GM19351 (cell line): ENCODE data around the gene DNPH1.

Experiments used
- ATAC-seq: cut with Tn5 transposase; IDR thresholded peaks from one replicate; pipeline ENCODE4 v1.9.1; 2021; ENCODE audit warnings: mild to moderate bottlenecking, moderate library complexity; ENCODE audit not compliant: unreplicated experiment

The DNPH1 gene

DNA sequence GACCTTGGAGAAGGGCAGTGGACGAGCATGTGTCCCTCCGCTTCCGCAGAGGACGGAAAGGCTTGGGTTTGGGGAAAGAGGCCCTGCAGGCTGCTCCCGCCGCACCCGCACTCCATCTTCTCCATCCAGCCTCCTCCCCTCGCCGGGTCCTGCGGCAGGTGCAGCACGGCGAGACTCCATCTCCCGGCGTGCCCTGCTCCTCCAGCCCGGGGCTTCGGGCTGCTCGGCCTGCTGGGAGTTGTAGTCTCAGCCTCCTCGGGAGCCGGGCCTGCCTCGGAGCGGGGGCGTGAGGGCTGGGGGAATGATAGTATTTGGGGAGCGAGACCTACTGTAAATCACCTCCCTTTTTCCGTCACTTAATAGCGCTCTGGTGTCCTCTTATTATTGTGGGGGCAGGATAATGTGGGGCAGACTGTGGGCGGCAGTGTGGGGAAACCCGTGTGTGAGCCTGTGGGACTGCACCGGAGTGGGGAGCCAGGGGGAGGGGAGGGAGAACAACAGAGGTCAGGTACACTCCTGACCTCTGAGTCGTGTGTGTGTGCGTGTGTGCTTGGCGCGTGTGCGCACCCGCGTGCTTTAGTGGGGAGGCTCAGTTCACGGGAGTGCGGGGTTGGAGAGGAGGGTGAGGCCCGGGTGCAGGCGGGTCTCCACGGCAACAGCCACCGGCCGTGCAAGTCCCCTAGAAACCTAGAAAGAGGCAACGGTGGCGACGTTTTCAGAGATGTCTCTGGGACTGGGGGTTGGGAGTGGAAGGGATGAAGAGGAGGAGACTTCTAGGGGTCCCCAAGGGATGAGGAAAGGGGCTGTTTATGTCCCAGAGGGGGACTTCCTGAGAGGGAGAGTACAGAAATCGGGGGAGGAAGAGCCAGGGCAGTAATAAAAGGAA lies 18.1 kb upstream of the DNPH1 start:
- ATAC-seq, result peak; percentile 88

DNA sequence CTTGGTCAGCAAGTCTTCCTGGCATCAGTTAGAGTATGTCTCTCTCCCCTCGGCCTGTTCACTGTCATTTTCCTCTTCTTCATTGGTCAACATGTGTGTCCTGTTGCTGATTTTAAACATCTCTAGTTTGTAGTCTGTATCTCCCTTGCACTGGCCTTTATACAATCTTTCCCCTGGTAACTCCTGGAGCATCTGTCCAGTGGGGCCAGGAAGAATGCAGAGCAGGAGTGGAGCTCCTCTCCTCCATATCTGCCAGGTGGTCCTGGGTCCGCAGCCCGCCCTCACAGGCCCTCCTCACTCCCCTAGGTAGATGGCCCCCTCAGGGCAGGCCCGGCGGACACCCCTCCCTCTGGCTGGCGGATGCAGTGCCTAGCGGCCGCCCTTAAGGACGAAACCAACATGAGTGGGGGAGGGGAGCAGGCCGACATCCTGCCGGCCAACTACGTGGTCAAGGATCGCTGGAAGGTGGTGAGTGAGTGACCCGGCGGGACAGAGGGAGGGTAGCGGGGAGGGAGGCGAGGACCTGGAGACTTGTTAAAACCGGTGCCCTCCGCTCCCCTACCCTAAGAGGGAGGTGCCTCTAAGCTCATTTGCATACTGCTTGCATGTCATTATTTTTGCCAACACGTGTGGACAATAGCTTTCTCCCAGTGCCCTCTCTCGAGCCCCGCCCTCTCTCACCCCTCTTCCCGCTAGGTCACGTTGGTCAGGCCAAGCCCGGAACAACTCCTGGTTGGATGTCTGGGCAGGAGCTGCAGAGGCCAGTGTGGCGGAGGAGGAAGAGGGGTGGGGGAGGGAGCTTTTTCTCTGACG lies 17.2 kb upstream of the DNPH1 start:
- ATAC-seq, result peak; percentile 19

- ATAC-seq, result no peak
Observed at GRCh38 chr6:43243664-43244321, 14.5 kb upstream of the DNPH1 start.

GRCh38 chr6:43242908-43243663 lies 13.8 kb upstream of the DNPH1 start, which contains the start of gene TTBK1:
TSS of gene TTBK1 (plus strand) at chr6:43243481. CDS start at chr6:43246661, 3,180 bp downstream.
- ATAC-seq, result no peak

- ATAC-seq, result no peak
Observed at GRCh38 chr6:43241446-43241845, 12.2 kb upstream of the DNPH1 start.

DNA sequence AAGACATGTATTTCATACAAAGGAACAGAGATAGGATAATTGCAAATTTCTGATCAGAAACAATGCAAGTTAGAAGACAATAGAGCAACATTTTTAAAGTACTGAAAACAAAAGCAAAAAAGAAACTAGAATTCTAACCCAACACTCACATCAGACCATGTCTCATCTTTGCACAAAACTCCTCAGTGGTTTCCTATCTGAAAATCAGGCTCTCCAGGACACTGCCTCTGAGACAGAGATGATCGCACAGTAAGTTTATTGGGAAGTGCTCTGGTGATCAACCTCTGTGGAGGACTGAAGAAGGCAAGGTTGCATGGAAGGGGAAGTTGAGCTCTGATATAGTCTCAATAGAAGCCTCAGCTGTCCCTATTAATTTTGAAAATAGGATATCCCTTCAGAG lies 11.7 kb upstream of the DNPH1 start:
- no peak for ATAC-seq

GRCh38 chr6:43239054-43239453 lies 9.8 kb upstream of the DNPH1 start:
- ATAC-seq, result no peak

DNA sequence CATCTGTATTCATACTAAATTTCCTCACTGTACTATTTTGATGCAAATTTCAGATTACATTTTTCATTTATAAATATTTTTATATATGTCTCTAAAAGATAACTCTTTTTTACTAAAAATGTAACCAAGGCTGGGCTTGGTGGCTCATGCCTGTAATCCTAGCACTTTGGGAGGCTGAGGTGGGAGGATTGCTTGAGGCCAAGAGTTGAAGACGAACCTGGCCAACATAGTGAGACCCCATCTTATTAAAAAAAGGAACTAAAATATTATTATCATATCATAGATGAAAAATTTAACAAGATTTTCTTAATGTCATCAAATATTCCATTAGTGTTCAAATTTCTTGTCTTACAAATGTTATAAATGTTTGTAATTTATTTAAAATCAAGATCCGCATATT lies 6.6 kb upstream of the DNPH1 start:
- ATAC-seq, result no peak

DNA sequence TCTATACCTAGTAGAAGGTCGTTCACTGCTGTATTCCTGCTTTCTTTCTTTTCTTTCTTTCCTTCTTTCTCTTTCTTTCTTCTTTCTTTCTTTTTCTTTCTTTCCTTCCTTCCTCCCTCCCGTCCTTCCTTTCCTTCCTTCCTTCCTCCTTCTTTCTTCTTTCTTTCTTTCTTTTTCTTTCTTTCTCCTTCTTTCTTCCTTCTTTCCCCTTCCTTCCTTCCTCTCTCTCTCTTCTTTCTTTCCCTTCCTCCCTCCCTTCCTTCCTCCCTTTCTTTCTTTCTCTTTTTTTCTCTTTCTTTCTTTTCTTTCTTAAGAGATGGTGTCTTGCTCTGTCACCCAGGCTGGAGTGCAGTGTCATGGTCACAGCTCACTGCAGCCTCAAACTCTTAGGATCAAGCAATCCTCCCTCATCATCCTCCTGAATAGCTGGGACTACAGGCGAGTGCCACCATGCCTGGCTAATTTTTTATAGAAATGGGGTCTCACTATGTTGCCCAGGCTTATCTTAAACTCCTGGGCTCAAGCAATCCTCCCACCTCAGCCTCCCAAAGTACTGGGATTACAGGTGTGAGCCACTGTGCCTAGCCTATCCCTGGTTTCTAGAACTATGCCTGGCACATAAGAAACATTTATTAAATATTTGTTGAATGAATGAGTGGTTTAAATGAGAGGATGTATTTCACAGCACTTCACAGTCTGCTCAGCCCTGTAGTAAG lies 2.6 kb upstream of the DNPH1 start:
- ATAC-seq, result no peak

GRCh38 chr6:43231053-43231452 lies 1.8 kb upstream of the DNPH1 start:
- no peak for ATAC-seq

GRCh38 chr6:43229803-43230620 lies 731 bp upstream of the DNPH1 start:
- no peak for ATAC-seq

- ATAC-seq, result no peak
Observed at GRCh38 chr6:43226192-43226851, 3.0 kb downstream of the DNPH1 start.

GRCh38 chr6:43223175-43223574 lies 6.1 kb downstream of the DNPH1 start:
- no peak for ATAC-seq

DNA sequence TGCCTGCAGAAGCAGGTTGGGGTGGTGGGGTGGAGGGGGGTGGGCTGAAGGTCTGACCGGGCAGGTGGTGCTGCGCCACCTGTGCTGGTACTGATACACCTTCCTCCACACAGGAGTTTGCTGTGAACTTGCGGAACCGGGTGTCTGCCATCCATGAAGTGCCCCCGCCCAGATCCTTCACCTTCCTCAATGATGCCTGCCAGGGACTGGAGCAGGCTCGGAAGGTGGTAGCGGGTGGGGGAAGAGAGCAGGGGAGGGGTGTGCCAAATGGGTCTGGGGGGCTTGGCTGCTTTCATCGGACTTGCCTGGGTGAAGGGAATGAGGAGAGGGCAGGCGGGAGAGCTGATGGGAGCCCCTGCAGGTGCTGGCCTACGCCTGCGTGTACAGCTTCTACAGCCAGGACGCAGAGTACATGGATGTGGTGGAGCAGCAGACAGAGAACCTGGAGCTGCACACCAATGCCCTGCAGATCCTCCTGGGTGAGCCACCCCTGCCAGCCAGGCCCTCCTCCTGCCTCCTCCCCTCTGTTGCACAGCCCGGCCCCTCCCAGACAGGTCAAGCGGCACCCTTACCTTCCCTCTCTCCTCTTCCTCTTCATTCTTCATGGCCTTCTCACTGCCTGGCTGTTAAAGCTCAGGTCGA lies 6.7 kb downstream of the DNPH1 start:
- ATAC-seq, result no peak

DNA sequence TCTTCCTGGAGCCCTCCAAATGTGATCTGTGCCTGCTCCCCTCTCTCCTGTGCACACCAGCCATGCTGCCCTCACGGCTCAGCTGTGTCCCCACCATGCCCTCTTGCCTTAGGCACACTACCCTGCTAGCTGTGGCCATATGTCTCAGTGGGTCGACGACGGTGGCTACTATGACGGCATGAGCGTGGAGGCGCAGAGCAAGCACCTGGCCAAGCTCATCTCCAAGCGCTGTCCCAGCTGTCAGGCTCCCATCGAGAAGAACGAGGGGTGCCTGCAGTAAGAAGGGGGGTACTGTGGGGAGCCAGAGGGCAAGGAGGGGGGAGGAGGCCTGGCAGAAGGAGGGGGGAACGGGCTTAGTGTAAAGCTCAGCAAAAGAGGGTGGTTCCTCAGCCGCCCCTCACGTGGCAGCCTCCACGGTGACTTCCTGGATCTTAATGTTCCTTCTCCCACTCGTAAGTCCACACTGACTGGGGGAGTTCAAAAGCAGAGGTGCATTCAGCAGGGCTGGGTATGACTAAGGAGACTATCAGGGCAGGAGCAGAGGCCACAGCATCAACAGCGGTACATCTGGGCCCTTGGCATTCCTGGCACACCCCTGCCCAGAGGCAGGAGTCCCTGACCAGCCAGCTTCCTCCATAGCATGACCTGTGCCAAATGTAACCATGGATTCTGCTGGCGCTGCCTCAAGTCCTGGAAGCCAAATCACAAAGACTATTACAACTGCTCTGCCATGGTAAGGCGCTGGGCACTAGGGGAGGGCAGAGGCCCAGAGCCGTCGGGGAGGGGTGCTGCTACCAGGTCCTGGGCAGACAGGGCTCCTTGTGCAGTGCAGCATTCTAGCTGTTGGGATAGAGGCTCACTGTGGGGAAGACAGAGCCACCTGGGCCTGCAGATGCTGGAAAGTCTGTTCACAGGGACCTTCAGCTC lies 8.0 kb downstream of the DNPH1 start:
- no peak for ATAC-seq

- ATAC-seq, result no peak
Observed at GRCh38 chr6:43220439-43220951, 8.8 kb downstream of the DNPH1 start.

- ATAC-seq, result no peak
Observed at GRCh38 chr6:43219814-43220213, 9.5 kb downstream of the DNPH1 start.
